Panc1 (cell line): ENCODE data around the gene BRMS1L. TPM values are rescaled to one million over a fixed set of nuclear protein-coding genes. Genes with fewer than 3 reads are reported as not detected.

Source experiments
- ATAC-seq: fragments of 200-7000 bp; cut with Tn5 transposase; 2 replicates; pipeline ENCODE4 v1.9.1; 2020; ENCODE audit warnings: mild to moderate bottlenecking, moderate library complexity
- BruUV-seq: library from RNA; stranded (reverse); fragments of 400-500 nt; replicated peaks from 2 replicates; lab custom pipeline; 2021; lab: Mats Ljungman, UMichigan
- CTCF ChIA-PET: fragments of 300-600 bp; sonication (Branson Sonifier 250); formaldehyde crosslinking; loops from one replicate; lab custom pipeline; 2022; ENCODE audit warnings: antibody characterized with exemption; lab: Charles Lee
- POLR2A ChIA-PET: fragments of 300-600 bp; sonication (Branson Sonifier 250); formaldehyde crosslinking; loops from one replicate; lab custom pipeline; 2022; ENCODE audit warnings: antibody characterized with exemption; lab: Charles Lee
- DNase-seq: peaks from one replicate; pipeline ENCODE4 v3.0.0-alpha.2; 2010; ENCODE audit warnings: low read depth, low spot score
- H3K27ac ChIP-seq: 2 replicates; pipeline ENCODE4 v1.5.1; 2011; ENCODE audit warnings: mild to moderate bottlenecking, low read length, inconsistent platforms
- H3K27me3 ChIP-seq: fragments of 200-500 bp; sonication (Bioruptor generic); 2 replicates; pipeline ENCODE4 v1.6.0; 2014; ENCODE audit warnings: low read length, inconsistent platforms; ENCODE audit not compliant: control insufficient read depth, insufficient read depth
- H3K36me3 ChIP-seq: fragments of 200-500 bp; sonication (Bioruptor generic); 2 replicates; pipeline ENCODE4 v1.5.1; 2014; ENCODE audit warnings: inconsistent platforms, mild to moderate bottlenecking, low read length, moderate library complexity; ENCODE audit not compliant: control insufficient read depth, insufficient read depth
- H3K4me1 ChIP-seq: 2 replicates; pipeline ENCODE4 v1.5.1; 2011; ENCODE audit warnings: inconsistent platforms, mild to moderate bottlenecking, low read length, moderate library complexity; ENCODE audit not compliant: control insufficient read depth, insufficient read depth
- H3K4me3 ChIP-seq, 2 experiments: 2 replicates each; pipeline ENCODE4 v1.5.1; 2011 to 2012; ENCODE audit warnings: low read depth in 2 of 2, low read length in 2 of 2, mild to moderate bottlenecking in 2 of 2, inconsistent platforms in 1 of 2, moderate library complexity in 1 of 2
- H3K9me3 ChIP-seq: fragments of 200-500 bp; sonication (Bioruptor generic); 2 replicates; pipeline ENCODE4 v1.5.1; 2014; ENCODE audit warnings: low read depth, mild to moderate bottlenecking, inconsistent platforms, low read length, moderate library complexity; ENCODE audit not compliant: control insufficient read depth, insufficient read depth
- CTCF ChIP-seq: fragments of 450-650 bp; IDR thresholded peaks from 2 replicates; pipeline ENCODE4 v1.5.1; 2017; ENCODE audit warnings: mild to moderate bottlenecking
- POLR2AphosphoS5 ChIP-seq: IDR thresholded peaks from 2 replicates; pipeline ENCODE4 v1.6.1; 2012; ENCODE audit warnings: mild to moderate bottlenecking, low read depth, low read length, moderate library complexity
- SIN3A ChIP-seq: IDR thresholded peaks from 2 replicates; pipeline ENCODE4 v1.6.1; 2012; ENCODE audit warnings: low read depth, mild to moderate bottlenecking, low read length, moderate library complexity, borderline replicate concordance; ENCODE audit not compliant: insufficient read depth
- TCF7L2 ChIP-seq: IDR thresholded peaks from 2 replicates; pipeline ENCODE4 v1.6.1; 2011; ENCODE audit warnings: mild to moderate bottlenecking, low read depth, low read length, inconsistent platforms
- in situ Hi-C: cut with HindIII; loops from 2 replicates; pipeline ENCODE4 v1.10.0; 2016; ENCODE audit warnings: low sequenced_read_pairs, low pct_unique_long_range_greater_than_20kb
- intact Hi-C: fragments of 100-400 bp; cut with micrococcal nuclease; formaldehyde crosslinking; loops from one replicate; pipeline ENCODE4 v1.10.0; 2022; ENCODE audit not compliant: unreplicated experiment
- total RNA-seq: library from RNA; stranded (reverse); gene quantifications from one replicate; pipeline ENCODE4 v1.2.1, GENCODE V29; 2021; ENCODE audit not compliant: unreplicated experiment
- TF ChIP-seq, protein P1 (sequence below), 2 experiments: IDR thresholded peaks; 2 replicates each; pipeline ENCODE4 v1.6.1; 2011 to 2012; ENCODE audit warnings: low read depth in 2 of 2, control low read depth in 1 of 2, low read length in 1 of 2, mild to moderate bottlenecking in 1 of 2, moderate library complexity in 1 of 2; ENCODE audit not compliant: insufficient read depth in 1 of 2

BRMS1L gene
- total RNA-seq, 1 experiment from 2014 or later, result 10.5 TPM

DNA sequence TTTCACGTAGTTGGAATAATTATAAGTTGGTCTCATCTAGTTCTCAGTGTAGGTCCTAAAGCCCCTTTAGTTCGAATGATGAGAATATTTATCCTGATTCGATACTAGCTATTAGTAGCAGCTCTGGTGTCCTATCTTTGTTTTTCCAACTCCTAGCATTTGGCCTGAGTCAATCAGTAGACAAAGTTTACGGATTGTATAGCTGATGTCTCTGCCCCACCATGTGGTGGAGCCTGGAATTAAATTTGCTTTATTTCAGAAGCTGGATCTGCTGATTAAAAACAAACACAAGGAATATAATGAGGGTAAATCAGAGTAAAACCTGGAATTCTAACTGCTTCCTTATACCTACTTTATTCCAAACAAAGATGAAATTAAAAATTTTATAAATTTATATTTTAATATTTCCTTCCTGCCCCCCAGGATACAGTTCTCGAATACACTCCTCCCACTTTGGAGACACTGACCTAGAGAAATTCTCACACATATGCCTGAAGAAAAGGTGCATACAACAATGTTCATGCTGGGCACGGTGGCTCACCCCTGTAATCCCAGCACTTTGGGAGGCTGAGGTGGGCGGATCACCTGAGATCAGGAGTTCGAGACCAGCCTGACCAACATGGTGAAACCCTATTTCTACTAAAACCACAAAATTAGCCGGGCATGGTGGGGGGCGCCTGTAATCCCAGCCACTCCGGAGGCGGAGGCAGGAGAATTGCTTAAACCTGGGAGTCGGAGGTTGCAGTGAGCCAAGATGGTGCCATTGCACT, 7.6 kb upstream of the BRMS1L start:
- Histone ChIP-seq H3K27me3 (no peaks in the 10 kb centered on the region), H3K36me3 (no peaks in the 10 kb centered on the region), H3K4me3 (no peak overlapping the region), H3K4me1 (no peaks in the 10 kb centered on the region), H3K27ac (no peak overlapping the region), H3K9me3 (no peaks in the 10 kb centered on the region)
- ATAC-seq (peak; percentile 79), DNase-seq (no peak)
- peak; percentile 67; the same call in 1 of the 2 replicates for TF ChIP-seq CTCF
- no peak for TF ChIP-seq SIN3A
- TF ChIP-seq, protein P1, sequence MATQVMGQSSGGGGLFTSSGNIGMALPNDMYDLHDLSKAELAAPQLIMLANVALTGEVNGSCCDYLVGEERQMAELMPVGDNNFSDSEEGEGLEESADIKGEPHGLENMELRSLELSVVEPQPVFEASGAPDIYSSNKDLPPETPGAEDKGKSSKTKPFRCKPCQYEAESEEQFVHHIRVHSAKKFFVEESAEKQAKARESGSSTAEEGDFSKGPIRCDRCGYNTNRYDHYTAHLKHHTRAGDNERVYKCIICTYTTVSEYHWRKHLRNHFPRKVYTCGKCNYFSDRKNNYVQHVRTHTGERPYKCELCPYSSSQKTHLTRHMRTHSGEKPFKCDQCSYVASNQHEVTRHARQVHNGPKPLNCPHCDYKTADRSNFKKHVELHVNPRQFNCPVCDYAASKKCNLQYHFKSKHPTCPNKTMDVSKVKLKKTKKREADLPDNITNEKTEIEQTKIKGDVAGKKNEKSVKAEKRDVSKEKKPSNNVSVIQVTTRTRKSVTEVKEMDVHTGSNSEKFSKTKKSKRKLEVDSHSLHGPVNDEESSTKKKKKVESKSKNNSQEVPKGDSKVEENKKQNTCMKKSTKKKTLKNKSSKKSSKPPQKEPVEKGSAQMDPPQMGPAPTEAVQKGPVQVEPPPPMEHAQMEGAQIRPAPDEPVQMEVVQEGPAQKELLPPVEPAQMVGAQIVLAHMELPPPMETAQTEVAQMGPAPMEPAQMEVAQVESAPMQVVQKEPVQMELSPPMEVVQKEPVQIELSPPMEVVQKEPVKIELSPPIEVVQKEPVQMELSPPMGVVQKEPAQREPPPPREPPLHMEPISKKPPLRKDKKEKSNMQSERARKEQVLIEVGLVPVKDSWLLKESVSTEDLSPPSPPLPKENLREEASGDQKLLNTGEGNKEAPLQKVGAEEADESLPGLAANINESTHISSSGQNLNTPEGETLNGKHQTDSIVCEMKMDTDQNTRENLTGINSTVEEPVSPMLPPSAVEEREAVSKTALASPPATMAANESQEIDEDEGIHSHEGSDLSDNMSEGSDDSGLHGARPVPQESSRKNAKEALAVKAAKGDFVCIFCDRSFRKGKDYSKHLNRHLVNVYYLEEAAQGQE (IDR thresholded peaks at IDR 0.05; ENCODE audit: insufficient read depth in 1 of 2, low read depth in 2 of 2, low read length in 1 of 2), result no peak
- ChIA-PET CTCF (interaction anchor here (0.6 kb wide), 1 partner anchor 92 kb away, joined by 3 read pairs; no protein-coding TSS in a partner anchor), POLR2A (no interaction called here)
- intact Hi-C loops, result loop anchor here (10.0 kb wide), 1 partner anchor 374 kb away; no protein-coding TSS in a partner anchor
- BruUV-seq, result no TSS peak
- in situ Hi-C loops, result no loop called here

DNA sequence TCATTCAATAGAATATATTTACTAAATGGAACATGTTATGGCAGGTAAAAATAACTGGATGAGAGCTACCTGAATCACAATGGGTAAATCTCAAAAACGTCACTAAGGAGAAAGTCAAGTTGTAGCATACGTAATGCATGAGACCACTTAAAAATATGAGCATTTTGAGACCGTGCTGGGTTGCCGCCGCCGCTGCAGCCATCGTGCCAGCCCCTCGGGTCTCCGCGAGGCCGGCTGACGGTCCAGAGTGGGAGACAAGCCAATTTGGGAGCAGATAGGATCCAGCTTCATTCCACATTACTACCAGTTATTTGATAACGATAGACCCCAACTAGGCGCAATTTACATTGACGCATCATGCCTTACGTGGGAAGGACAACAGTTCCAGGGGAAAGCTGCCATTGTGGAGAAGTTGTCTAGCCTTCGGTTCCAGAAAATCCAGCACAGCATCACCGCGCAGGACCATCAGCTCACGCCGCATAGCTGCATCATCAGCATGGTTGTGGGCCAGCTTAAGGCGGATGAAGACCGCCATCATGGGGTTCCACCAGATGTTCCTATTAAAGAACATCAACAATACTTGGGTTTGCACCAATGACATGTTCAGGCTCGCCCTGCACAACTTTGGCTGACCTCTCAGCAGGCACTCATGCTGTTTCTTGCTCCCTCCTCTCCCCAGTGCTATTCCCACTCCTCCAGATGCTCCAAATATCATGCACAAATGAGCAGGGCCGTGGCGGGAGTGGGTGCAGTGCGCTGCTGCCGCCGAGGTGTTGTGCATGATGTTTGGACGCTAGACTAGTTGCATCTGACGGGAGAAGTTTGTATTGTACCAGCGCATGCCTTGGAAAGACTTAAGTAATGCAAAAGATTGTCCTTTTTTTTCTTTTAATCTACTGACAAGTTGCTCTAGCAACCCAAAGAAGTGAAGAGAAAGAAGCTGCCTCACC, 6.3 kb upstream of the BRMS1L start:
- Histone ChIP-seq H3K27me3 (no peaks in the 10 kb centered on the region), H3K27ac (no peak overlapping the region), H3K4me1 (no peaks in the 10 kb centered on the region), H3K4me3 (no peak overlapping the region), H3K9me3 (no peaks in the 10 kb centered on the region), H3K36me3 (no peaks in the 10 kb centered on the region)
- ATAC-seq, result no peak
- TF ChIP-seq POLR2AphosphoS5, result no peak
- TF ChIP-seq TCF7L2, result no peak
- no peak for TF ChIP-seq CTCF
- TF ChIP-seq, protein P1 (IDR thresholded peaks at IDR 0.05; ENCODE audit: insufficient read depth in 1 of 2, low read depth in 2 of 2, low read length in 1 of 2), result no peak
- TF ChIP-seq SIN3A, result no peak
- in situ Hi-C loops, result no loop called here
- no TSS peak for BruUV-seq
- no peak for DNase-seq
- intact Hi-C loops, result loop anchor here (10.0 kb wide), 1 partner anchor 375 kb away; no protein-coding TSS in a partner anchor
- CTCF ChIA-PET, result no interaction called here
- POLR2A ChIA-PET, result no interaction called here
